Testis (tissue), 3 donors: Measurements from ENCODE around the gene NFATC2. TPM values are rescaled to one million over a fixed set of nuclear protein-coding genes. Genes with fewer than 3 reads are reported as not detected.
A peak's percentile ranks its signal among the peaks of the same experiment; 100 is the strongest.

Experiments used
- DNase-seq: peaks from one replicate; pipeline ENCODE4 v3.0.0-alpha.2; 2019
- H3K27ac ChIP-seq, 2 donors: fragments of 200-600 bp; sonication (generic); one replicate each; pipeline ENCODE4 v1.5.1; 2019
- H3K27me3 ChIP-seq: fragments of 200-600 bp; sonication (generic); one replicate; pipeline ENCODE4 v1.5.1; 2019
- H3K36me3 ChIP-seq: fragments of 200-600 bp; sonication (generic); one replicate; pipeline ENCODE4 v1.5.1; 2017; ENCODE audit warnings: low read depth; ENCODE audit errors: missing control alignments
- H3K4me1 ChIP-seq: fragments of 200-600 bp; sonication (generic); one replicate; pipeline ENCODE4 v1.5.1; 2019
- H3K4me3 ChIP-seq, 2 donors: fragments of 200-600 bp; sonication (generic); one replicate each; pipeline ENCODE4 v1.5.1; 2017 to 2019
- H3K9me3 ChIP-seq: fragments of 200-600 bp; sonication (generic); one replicate; pipeline ENCODE4 v1.5.1; 2017
- CTCF ChIP-seq, 3 experiments: fragments of 450-650 bp in 2 of 3; fragments of 200-600 bp in 1 of 3; sonication (generic) in 1 of 3; IDR thresholded peaks; one replicate each; pipeline ENCODE4 v1.5.1; 2016 to 2019; ENCODE audit warnings: antibody characterized with exemption in 3 of 3, mild to moderate bottlenecking in 2 of 3, moderate library complexity in 1 of 3
- POLR2A ChIP-seq: fragments of 450-650 bp; IDR thresholded peaks from one replicate; pipeline ENCODE4 v1.6.1; 2017; ENCODE audit warnings: antibody characterized with exemption, mild to moderate bottlenecking, moderate library complexity
- WGBS, 2 donors: methylation state at CpG; one replicate each; pipeline ENCODE4 v1.1.5; 2018; 5-methylcytosine and 5-hydroxymethylcytosine counted together
- intact Hi-C: fragments of 100-400 bp; cut with DNase I; formaldehyde crosslinking; loops from one replicate; pipeline ENCODE4 v1.15.1; 2023; ENCODE audit warnings: low total_unique reads
- polyA plus RNA-seq: library from polyadenylated mRNA; stranded (reverse); fragments of 350-450 nt; fragmentation: Illumina TruSeq; extraction: RNeasy Lipid Tissue Mini Kit (QIAGEN cat#74804); gene quantifications from one replicate; pipeline ENCODE4 v1.2.3, GENCODE V29; 2014; ENCODE audit warnings: low read depth, low replicate concordance; ENCODE audit not compliant: insufficient read depth
- total RNA-seq, 2 donors: library from RNA; depleted of rRNA; stranded (reverse); fragments of >200 nt; gene quantifications; one replicate each; pipeline ENCODE4 v1.2.3, GENCODE V29; 2016

NFATC2 gene
- total and polyA plus RNA-seq, 3 donors from 2014 or later, result 5.4 to 7.5 (median 6.5) TPM

- WGBS, 2 donors, result 1% methylated on average over 10 of the region's 10 CpGs
- no peaks in the 10 kb centered on the region for H3K27me3 ChIP-seq
- TF ChIP-seq CTCF (IDR thresholded peaks at IDR 0.05), result no peak
- TF ChIP-seq POLR2A, result no peak
- no peak for DNase-seq
- intact Hi-C loops, result no loop called here
- peak overlapping the region; percentile 39 to 63 for H3K4me3 ChIP-seq
- no peaks in the 10 kb centered on the region for H3K36me3 ChIP-seq
- H3K27ac ChIP-seq, result peak overlapping the region; percentile 40 to 79
- no peaks in the 10 kb centered on the region for H3K9me3 ChIP-seq
- H3K4me1 ChIP-seq, result peaks cover 30% of the 10 kb centered on the region
These were observed 19.5 kb upstream of the NFATC2 start for GRCh38 chr20:51562027-51562331.

- no peak overlapping the region for H3K4me3 ChIP-seq
- no peaks in the 10 kb centered on the region for H3K27me3 ChIP-seq
- WGBS, 2 donors, result 18 to 24% methylated on average over 16 of the region's 16 CpGs
- peaks cover 30% of the 10 kb centered on the region for H3K4me1 ChIP-seq
- DNase-seq, result no peak
- no peaks in the 10 kb centered on the region for H3K9me3 ChIP-seq
- TF ChIP-seq CTCF (IDR thresholded peaks at IDR 0.05) (no peak), POLR2A (no peak)
- no peaks in the 10 kb centered on the region for H3K36me3 ChIP-seq
- no peak overlapping the region for H3K27ac ChIP-seq
- intact Hi-C loops, result no loop called here
These were observed 18.2 kb upstream of the NFATC2 start for GRCh38 chr20:51560550-51561307.

- Histone ChIP-seq H3K4me3 (no peak overlapping the region), H3K9me3 (no peaks in the 10 kb centered on the region), H3K27ac (no peak overlapping the region), H3K27me3 (no peaks in the 10 kb centered on the region), H3K4me1 (peaks cover 27% of the 10 kb centered on the region), H3K36me3 (no peaks in the 10 kb centered on the region)
- 70 to 89% methylated on average over 1 of the region's 1 CpG for WGBS, 2 donors
- TF ChIP-seq CTCF (IDR thresholded peaks at IDR 0.05) (no peak), POLR2A (no peak)
- DNase-seq, result no peak
- intact Hi-C loops, result no loop called here
These were observed 17.5 kb upstream of the NFATC2 start for GRCh38 chr20:51560042-51560441.

- DNase-seq, result no peak
- 86 to 89% methylated on average over 11 of the region's 11 CpGs for WGBS, 2 donors
- H3K4me1 ChIP-seq, result no peaks in the 10 kb centered on the region
- H3K27me3 ChIP-seq, result no peaks in the 10 kb centered on the region
- no peaks in the 10 kb centered on the region for H3K36me3 ChIP-seq
- no peak overlapping the region for H3K27ac ChIP-seq
- intact Hi-C loops, result no loop called here
- TF ChIP-seq CTCF (IDR thresholded peaks at IDR 0.05) (no peak), POLR2A (no peak)
- no peak overlapping the region for H3K4me3 ChIP-seq
- no peaks in the 10 kb centered on the region for H3K9me3 ChIP-seq
These were observed 12.1 kb upstream of the NFATC2 start for GRCh38 chr20:51554538-51555165.
